HG03139 (cell line): ENCODE measurements around the gene CEP250.
"Not testable (repeated sequence)": the region's sequence is repeated elsewhere in the genome, so short reads cannot be mapped to it uniquely, and the experiment has no call there.

Experiments
- ATAC-seq: cut with Tn5 transposase; IDR thresholded peaks from one replicate; pipeline ENCODE4 v1.9.1; 2021; ENCODE audit not compliant: unreplicated experiment

CEP250 gene

DNA sequence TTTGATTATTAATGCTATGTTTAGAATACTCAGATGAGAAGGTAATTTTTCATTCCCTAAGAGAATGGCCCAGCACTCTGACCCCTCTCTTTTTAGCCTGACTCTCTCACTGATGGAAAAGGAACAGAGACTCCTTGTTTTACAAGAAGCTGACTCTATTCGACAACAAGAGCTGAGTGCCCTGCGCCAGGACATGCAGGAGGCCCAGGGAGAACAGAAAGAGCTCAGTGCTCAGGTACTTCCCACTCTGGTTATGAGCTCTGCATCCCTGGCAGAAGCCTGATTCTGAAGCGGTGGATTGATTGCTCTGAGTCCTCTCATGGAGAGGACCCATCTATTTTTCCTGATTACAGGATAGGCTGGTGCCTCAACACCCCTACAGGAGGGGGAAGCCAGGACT lies 41.1 kb downstream of the CEP250 start:
- no peak for ATAC-seq

DNA sequence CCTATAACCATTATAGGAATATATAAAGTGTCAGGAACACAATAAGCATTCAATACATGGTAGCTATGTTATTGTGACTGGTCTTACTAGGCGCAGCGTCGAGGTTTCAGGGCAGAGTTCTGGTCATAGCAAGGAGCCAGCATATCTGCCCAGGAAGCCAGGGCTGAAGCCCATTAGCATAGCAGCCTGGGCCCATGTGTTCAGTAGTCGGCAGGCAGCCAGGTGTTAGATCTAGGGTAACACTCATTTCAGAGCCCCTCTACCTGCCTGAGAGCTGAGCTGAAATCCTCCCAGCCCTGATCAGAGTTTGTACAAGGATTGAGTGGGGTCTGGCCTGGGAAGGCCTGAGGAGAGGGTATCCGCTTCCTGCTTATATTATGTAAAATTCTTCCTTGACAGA lies 41.9 kb downstream of the CEP250 start:
- ATAC-seq = no peak

DNA sequence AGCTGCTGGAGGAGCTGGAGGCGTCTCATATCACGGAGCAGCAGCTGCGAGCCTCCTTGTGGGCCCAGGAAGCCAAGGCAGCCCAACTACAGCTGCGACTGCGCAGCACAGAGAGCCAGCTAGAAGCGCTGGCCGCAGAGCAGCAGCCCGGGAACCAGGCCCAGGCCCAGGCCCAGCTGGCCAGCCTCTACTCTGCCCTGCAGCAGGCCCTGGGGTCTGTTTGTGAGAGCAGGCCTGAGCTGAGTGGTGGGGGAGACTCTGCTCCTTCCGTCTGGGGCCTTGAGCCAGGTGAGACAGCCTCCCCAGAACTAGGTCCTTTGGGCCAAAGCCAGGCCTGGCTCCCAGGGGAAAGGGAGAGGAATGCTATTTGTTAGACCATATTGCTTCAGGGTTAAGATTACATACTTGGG lies 42.4 kb downstream of the CEP250 start:
- ATAC-seq = no peak

DNA sequence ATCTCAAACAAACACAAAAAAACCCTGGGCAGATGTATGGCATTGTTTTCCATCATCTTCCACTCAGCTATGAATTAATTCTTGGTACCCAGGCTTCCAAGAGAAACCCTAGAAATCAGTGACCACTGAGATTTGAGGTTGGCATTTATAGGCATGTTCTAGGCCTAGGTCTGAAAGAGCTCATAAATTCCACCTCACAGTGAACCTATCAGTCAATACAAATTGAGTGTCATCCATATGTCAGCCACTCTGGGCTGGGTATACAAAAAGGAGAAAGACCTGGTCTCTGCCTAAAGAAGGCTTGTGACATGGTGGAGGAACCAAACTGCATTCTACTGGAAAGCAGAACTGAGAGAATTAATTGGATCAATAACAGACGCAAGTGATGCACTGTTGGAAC lies 43.9 kb downstream of the CEP250 start:
- ATAC-seq = no peak

DNA sequence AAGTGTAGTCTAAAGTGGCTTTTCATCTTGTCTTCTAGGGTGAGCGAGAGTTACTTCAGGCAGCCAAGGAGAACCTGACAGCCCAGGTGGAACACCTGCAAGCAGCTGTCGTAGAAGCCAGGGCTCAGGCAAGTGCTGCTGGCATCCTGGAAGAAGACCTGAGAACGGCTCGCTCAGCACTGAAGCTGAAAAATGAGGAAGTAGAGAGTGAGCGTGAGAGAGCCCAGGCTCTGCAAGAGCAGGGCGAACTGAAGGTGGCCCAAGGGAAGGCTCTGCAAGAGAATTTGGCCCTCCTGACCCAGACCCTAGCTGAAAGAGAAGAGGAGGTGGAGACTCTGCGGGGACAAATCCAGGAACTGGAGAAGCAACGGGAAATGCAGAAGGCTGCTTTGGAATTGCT lies 47.0 kb downstream of the CEP250 start:
- no peak for ATAC-seq

DNA sequence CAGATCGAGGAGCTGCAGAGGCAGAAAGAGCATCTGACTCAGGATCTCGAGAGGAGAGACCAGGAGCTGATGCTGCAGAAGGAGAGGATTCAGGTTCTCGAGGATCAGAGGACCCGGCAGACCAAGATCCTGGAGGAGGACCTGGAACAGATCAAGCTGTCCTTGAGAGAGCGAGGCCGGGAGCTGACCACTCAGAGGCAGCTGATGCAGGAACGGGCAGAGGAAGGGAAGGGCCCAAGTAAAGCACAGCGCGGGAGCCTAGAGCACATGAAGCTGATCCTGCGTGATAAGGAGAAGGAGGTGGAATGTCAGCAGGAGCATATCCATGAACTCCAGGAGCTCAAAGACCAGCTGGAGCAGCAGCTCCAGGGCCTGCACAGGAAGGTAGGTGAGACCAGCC lies 47.9 kb downstream of the CEP250 start:
- no peak for ATAC-seq

DNA sequence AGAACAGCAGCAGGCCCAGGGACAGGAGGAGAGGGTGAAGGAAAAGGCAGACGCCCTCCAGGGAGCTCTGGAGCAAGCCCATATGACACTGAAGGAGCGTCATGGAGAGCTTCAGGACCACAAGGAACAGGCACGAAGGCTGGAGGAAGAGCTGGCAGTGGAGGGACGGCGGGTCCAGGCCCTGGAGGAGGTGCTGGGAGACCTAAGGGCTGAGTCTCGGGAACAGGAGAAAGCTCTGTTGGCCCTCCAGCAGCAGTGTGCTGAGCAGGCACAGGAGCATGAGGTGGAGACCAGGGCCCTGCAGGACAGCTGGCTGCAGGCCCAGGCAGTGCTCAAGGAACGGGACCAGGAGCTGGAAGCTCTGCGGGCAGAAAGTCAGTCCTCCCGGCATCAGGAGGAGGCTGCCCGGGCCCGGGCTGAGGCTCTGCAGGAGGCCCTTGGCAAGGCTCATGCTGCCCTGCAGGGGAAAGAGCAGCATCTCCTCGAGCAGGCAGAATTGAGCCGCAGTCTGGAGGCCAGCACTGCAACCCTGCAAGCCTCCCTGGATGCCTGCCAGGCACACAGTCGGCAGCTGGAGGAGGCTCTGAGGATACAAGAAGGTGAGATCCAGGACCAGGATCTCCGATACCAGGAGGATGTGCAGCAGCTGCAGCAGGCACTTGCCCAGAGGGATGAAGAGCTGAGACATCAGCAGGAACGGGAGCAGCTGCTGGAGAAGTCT lies 48.6 kb downstream of the CEP250 start:
- ATAC-seq = no peak

DNA sequence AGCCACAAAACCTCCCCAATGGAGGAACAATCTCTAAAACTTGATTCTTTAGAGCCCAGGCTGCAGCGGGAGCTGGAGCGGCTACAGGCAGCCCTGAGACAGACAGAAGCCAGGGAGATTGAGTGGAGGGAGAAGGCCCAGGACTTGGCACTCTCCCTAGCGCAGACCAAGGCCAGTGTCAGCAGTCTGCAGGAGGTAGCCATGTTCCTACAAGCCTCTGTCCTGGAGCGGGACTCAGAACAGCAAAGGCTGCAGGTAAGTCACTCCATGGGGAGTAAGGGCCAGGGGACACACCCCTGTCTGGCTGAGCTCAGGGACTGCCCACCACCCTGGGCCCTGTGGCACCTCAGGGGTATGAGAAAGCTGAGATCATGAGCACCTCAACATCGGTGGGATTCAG lies 49.4 kb downstream of the CEP250 start:
- ATAC-seq = no peak

DNA sequence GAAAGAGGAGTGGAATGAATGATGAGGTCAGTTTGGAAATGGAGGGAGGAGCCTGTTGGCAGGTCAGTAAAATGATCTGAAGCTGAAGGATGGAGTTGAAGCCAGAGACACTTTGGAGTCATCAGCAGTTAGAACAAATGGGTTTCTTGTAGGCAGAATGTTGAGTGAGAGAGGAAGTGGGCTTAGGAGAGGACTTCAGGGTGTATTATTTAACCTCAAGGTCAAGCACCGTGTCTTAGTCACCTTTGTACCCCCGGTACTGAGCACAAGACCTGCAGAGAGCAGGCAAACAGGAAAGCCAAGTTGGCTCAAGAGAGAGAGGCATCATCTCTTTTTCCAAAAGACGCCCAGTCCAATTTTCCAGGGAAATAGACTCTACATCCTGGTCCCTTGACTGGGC lies 50.8 kb downstream of the CEP250 start:
- ATAC-seq = no peak

DNA sequence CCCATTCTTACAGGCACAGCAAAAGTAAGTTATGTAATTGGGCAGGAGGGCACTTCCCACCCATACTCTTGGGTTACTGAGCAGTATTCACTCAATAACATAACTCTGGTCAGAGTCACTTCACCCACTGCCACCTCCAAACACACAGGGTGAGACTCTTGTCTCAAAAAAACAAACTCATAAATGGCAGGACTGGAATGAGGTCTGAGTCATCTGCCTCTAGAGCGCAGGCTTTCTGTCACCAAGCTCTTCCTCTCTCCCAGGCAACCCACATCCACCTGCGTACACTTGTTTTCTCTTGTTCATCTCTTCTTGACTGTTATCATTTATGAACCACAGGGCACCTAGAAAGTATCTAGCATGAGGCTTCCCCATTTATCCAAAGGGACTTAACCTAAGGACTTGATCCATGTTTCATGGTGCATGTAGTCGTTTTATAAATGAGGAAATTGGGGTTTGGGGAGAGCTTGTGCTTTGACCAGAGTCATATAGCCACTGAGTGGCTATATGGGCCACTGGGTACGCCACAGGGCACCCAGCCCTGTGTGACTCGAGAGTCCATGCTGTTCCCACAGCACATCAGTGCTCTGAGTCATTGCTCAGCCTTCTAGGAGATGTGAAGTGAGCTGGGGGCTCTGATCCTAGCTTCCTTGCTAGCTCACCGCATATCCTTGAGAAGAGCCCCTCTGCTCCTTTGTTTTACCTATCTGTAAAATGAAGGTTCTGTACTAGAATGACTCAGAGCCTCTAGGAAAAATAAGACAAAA lies 51.7 kb downstream of the CEP250 start:
- ATAC-seq = no peak

DNA sequence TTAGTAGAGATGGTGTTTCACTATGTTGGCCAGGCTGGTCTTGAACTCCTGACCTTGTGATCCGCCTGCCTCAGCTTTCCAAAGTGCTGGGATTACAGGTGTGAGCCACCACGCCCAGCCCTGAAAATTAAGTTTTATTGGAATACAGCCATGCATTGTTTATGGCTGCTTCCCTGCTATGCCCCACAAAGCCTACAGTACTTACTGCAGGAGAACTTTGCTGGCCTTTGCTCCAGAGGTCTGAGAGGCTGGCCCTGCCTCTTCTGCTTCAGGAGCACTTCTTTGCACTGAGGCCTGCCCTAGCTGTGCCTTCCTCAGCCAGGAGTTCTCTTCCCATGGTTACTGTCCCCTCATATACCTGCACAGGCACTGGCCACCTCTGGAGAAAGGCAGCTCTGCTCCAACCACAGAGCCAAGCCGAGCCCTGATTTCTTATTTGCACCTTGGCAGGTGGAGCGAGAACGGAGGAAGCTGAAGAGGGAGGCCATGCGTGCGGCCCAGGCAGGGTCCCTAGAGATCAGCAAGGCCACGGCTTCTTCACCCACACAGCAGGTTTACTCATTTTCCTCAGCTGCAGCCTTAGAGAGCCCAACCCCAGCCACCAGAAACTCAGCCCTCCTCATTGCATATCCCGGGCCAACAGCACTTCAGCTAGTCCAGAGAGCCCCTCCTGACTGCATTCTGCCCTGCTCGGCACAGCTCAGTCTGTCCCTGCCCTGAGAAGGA lies 53.3 kb downstream of the CEP250 start:
- ATAC-seq = no peak

DNA sequence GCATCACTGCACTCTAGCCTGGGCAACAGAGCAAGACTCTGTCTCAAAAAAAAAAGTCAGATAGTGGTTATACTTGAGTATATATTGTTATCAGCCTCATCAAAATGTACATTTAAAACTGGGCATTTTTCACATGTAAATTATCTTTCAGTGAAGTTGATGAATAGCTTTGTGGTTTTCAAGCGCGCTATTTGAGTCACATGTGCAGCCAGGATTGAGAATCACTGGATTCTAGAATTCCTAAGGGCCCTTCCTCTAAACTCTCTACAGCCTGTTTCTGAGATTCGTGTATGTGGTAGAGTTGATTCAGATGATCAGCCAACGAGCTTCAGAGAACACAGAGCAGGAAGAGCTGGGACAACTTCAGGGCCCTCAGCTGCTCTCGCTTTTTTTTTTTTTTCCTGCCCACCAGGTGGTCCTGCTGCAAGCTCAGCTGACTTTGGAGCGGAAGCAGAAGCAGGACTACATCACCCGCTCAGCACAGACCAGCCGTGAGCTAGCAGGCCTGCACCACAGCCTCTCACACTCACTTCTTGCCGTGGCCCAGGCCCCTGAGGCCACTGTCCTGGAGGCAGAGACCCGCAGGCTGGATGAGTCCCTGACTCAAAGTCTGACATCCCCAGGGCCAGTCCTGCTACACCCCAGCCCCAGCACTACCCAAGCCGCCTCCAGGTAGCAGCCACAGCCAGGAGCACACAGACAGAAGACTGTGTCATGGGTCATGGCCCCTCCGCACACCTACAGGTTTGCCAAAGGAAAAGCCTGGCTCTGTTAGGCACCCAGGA lies 55.7 kb downstream of the CEP250 start:
- no peak for ATAC-seq

DNA sequence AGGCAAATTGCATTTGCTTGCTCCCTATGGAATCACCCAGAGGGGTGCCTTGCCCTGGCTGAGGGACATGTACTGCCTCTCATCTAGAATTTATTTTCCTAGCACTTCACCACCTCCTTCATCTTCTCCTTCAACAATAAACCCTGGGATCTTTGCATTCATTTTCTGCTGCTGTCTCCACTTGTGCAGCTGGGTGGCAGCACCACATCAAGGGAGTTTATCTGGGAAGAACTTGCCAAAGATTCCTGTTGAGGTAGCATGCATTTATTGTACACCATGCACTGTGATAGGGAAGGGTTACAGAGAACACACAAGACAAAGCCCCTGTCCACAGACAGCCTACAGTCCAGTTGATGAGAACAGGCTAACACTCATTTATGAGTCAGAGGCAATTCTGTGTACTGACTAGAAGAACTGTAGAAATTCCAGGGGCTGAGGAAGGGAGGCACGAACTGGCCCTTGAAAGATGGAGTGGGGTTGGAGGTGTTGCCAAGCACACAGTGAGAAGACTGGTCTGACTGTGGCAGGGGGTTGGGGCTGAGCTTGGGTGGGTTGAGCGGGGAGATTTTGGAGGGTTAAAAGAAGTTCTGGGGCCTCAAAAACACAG lies 56.5 kb downstream of the CEP250 start:
- ATAC-seq = no peak

DNA sequence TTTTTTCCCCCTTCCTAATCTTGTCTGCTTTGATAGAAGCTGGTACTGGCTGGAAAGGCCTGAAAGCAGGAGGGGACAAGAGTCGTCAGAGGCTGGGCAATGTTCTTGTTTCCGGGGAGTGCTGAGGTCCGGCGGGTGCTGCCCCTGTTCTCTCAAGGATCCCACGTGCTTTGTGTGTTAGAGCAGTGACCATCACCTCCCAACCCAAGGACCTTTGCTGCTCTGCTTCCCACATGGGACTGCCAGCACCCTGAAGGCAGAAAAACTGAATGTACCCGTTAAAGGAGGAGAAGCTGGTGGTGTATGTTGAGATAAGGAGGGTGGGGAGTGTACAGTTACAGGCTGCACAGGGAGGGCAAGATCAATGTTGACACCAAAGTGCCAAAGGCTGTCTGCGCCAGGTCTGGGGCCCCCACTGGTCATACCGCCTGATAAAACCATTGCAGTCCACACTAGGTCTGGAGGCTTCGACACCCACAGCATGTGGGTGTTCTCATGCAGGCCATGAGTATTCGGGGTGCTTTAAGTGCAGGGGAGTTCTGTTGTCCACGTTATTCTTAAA lies 59.1 kb downstream of the CEP250 start:
- no peak for ATAC-seq

DNA sequence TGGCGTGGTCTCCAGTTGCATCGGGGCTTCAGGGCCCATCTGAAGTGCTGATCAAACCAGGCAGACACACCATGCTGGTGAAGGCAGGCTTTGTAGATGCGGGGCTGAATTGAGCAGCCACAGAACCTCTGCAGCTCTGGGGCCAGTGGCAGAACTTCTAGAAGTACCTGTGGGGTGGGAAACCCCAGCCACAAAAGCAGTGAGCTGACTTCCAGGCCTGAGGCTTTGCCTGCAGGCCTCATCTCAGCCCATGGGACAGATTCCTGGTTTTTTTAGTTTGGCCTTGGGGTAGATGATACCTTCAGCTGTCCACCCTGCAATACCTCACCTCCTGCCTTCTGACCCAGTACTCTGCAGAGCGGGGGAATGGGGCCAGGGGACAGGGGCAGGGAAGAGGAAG lies 59.9 kb downstream of the CEP250 start:
- ATAC-seq = no peak

DNA sequence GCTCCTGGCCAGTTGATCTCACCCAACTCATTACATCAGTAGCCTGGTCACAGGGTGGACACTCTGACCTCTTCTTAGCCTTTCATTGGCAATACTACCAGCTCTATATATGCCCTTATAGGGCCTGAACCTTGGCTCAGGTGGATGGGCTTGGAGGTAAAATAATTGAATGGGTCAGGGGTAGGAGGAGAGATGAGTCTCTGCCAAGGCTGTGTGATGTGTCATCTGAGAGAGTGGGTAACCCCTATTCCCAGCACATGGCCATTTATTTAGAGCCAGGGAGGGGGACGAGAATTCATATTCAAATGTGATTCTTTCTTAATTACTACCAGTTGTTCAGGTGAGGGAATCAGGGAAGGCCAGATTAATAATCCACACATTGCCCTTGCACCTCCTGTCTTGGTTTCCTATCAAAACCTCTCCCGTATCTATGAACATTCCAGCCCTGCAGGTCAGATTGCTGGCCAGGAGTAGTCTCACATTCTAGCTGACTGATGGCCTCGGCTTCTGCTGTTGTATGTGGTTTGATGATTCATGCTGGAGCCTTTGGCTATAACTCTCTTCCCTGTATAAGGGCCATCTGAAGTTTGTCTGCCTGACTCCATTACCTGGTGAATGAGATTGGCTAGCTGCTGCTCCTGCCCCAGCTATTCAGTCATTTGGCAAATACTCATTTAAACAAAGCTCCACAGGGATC lies 60.7 kb downstream of the CEP250 start:
- ATAC-seq = no peak

DNA sequence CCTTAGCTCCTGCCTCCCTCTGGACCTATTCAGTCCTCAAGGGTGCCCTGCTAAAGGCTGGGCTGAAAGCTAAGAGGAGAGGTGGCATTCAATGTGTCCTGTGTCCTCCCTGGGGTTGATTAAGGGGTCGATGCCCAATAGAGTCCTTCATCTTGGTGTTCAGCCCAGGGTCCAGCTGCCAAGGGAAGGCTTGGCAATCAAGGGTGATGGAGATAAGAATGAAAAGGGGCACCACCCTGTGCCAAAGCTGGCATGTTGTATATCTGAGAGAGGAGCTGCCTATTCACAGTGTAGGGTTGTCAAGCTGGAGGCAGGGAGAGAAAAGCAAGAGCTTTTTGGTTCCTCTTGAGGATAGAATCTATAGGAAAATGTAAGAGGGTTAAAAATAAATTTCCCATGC lies 61.7 kb downstream of the CEP250 start:
- no peak for ATAC-seq

DNA sequence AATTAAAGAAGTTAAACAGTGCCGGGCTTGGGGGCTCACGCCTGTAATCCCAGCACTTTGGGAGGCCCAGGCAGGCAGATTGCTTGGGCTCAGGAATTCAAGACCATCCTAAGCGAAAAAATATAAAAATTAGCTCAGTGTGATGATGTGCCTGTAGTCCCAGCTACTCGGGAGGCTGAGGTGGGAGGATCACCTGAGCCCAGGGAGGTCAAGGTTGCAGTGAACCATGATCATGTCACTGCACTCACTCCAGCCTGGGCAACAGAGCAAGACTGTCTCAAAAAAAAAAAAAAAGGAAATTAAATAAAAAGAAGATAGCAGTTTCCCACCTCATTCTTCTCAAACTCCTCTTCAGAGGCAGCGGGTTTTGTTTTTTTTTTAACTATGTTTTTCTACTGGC lies 62.4 kb downstream of the CEP250 start:
- not testable (repeated sequence) for ATAC-seq

DNA sequence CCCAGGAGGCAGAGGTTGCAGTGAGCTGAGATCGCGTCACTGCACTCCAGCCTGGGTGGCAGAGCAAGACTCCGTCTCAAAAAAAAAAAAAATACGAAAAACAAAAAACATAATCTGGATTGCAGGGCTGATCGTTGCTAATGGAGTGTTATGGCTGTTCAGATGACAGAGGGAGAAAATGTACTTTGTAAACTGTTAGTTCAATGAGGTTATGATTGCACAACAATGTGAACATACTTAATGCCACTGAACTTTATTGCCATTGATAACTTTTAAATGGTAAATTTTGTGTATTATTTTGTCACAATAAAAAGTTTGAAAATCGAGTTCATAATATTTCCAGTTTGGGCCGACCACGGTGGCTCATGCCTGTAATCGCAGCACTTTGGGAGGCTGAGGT lies 63.6 kb downstream of the CEP250 start:
- no peak for ATAC-seq

DNA sequence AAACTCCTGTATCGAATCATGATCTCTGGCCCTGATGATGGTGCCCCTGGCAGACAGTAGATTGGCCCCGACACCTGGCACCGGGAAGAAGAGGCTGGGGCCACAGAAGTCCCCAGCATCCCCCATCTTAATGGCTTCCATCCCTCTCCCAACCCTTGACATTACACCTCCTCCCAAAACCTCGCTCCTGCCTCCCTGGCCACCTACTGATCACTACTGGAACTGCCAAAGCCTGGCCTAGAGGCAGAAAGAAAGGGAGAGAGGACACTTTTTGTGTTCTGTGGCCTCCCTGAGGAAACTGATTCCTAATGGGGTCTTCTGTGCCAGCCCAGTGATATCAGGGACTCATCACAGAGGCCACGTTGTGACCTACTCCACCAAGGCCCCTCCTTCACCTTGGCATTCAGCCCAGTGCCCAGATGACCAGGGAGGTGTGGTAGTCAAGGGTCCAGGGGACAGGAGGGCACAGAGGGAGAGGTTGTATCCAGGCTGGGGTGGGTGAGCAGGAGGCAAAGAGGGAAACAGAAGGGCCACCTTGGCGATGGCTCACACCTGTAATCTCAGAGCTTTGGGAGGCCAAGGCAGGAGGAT lies 68.0 kb downstream of the CEP250 start:
- no peak for ATAC-seq
